ENCODE results near the gene SCART1.

GRCh38 chr10:133516057-133516456 is 62.3 kb downstream of the SCART1 start:
- TF ChIP-seq POLR2AphosphoS5 (IDR thresholded peaks at IDR 0.05) (no peak), POLR2A (IDR thresholded peaks at IDR 0.05) (no peak), CTCF (IDR thresholded peaks at IDR 0.05) (no peak)

Measured in prostate gland (tissue), 2 donors.